ENCODE data around the gene MYZAP. TPM values are rescaled to one million over a fixed set of nuclear protein-coding genes. Genes with fewer than 3 reads are reported as not detected.

Gene MYZAP
- total and polyA plus RNA-seq, 2 of the 13 experiments (the other 11 are each of a cell fraction or from before 2014, with no cell fraction given), result not detected

- TF ChIP-seq ZHX2 (IDR thresholded peaks at IDR 0.05; ENCODE audit: low read depth) (no peak), ZHX2 (CRISPR knock-in tag; IDR thresholded peaks at IDR 0.05; ENCODE audit: borderline replicate concordance) (no peak), ZFP41 (CRISPR knock-in tag; IDR thresholded peaks at IDR 0.05; ENCODE audit: borderline replicate concordance) (no peak), TERF1 (CRISPR knock-in tag; IDR thresholded peaks at IDR 0.05) (no peak), POLR2G (IDR thresholded peaks at IDR 0.05; ENCODE audit: low read depth, low read length) (no peak), SALL1 (CRISPR knock-in tag; IDR thresholded peaks at IDR 0.05) (no peak), CENPT (CRISPR knock-in tag; IDR thresholded peaks at IDR 0.05; ENCODE audit: low read depth) (no peak), CSRNP2 (CRISPR knock-in tag; conservative IDR thresholded peaks at IDR 0.05; ENCODE audit: low read depth) (no peak)
Measured at GRCh38 chr15:57606816-57607215, 15.1 kb downstream of the MYZAP start (continued).
